Psoas muscle (tissue), 8 donors: Measurements from ENCODE around the gene SERTAD3. TPM values are rescaled to one million over a fixed set of nuclear protein-coding genes. Genes with fewer than 3 reads are reported as not detected.
A peak's percentile ranks its signal among the peaks of the same experiment; 100 is the strongest.

Experiments used
- ATAC-seq, 4 donors: fragments of 200-7000 bp; cut with Tn5 transposase; one replicate each; pipeline ENCODE4 v1.9.1; 2020; ENCODE audit warnings: moderate library complexity in 3 of 4, mild to moderate bottlenecking in 2 of 4
- DNase-seq, 2 donors: peaks; one replicate each; pipeline ENCODE4 v3.0.0-alpha.2; 2020
- H3K27ac ChIP-seq: fragments of 200-600 bp; one replicate; pipeline ENCODE4 v1.8.0; 2022
- H3K27me3 ChIP-seq, 3 donors: fragments of 200-600 bp in 1 of 3; one replicate each; pipeline versions ENCODE4 v1.6.1 to v1.8.0; 2013 to 2022; ENCODE audit warnings: low read length in 2 of 3, mild to moderate bottlenecking in 2 of 3, moderate library complexity in 1 of 3; ENCODE audit not compliant: insufficient read depth in 3 of 3
- H3K36me3 ChIP-seq, 2 donors: fragments of 200-600 bp in 1 of 2; one replicate each; pipeline versions ENCODE4 v1.6.1 to v1.8.0; 2013 to 2022; ENCODE audit warnings: low read depth in 1 of 2, mild to moderate bottlenecking in 1 of 2, moderate library complexity in 1 of 2; ENCODE audit not compliant: insufficient read depth in 1 of 2
- H3K4me1 ChIP-seq: fragments of 200-600 bp; one replicate; pipeline ENCODE4 v1.8.0; 2022
- H3K4me3 ChIP-seq: fragments of 200-600 bp; one replicate; pipeline ENCODE4 v1.8.0; 2022; ENCODE audit warnings: mild to moderate bottlenecking
- H3K9me3 ChIP-seq: fragments of 200-600 bp; one replicate; pipeline ENCODE4 v1.8.0; 2022
- CTCF ChIP-seq: fragments of 200-600 bp; IDR thresholded peaks from one replicate; pipeline ENCODE4 v1.8.0; 2022; ENCODE audit warnings: antibody characterized with exemption
- WGBS, 3 donors: extraction: QIAGEN DNeasy Blood & Tissue Kit; methylation state at CpG; one replicate each; pipeline versions ENCODE4 v1.1.6 to v1.1.7; 2013; 5-methylcytosine and 5-hydroxymethylcytosine counted together
- intact Hi-C, 2 donors: fragments of 100-400 bp; cut with DNase I; formaldehyde crosslinking; loops; one replicate each; pipeline versions ENCODE4 v1.11.0 to v1.14.2; 2022
- polyA plus RNA-seq, 3 donors: library from polyadenylated mRNA; stranded (reverse); fragments of 200-250 nt; gene quantifications; one replicate each; pipeline ENCODE4 v1.2.3, GENCODE V29; 2013
- total RNA-seq, 4 donors: library from RNA; stranded (reverse); fragmentation: NEBNext Ultra II Directional in 2 of 4; extraction: Animal tissue kit (Norgen Biotek cat#: 25700) in 2 of 4; gene quantifications; one replicate each; pipeline versions ENCODE4 v1.2.1 to v1.2.4, GENCODE V29; 2021 to 2023
- donor health status: healthy with polysubstance abuse.
- donor health status: DM: no; HTN: no; CAD: no; lungs with moderate emphysema.
- donor health status: Bipolar disorder and iron deficiency.
- donor health status: healthy.
- donor health status: DM: yes; HTN: yes; CAD: no.
- donor health status: DM: no; HTN: no; CAD: no.
- donor health status: DM: no; HTN: no; CAD: no.
- donor health status: DM: yes; HTN: yes; CAD: no.

Gene SERTAD3
- total and polyA plus RNA-seq, 7 donors: 12.7 to 30.0 (median 23.2) TPM

GRCh38 chr19:40469011-40469410 lies 24.9 kb upstream of the SERTAD3 start:
- ATAC-seq: no peak
- DNase-seq: no peak
- no peaks in the 10 kb centered on the region for H3K36me3 ChIP-seq
- no peak overlapping the region for H3K27ac ChIP-seq
- H3K27me3 ChIP-seq: no peaks in the 10 kb centered on the region
- peaks cover 6% of the 10 kb centered on the region for H3K4me1 ChIP-seq
- intact Hi-C loops: loop anchor here in 1 of 2 donors (5.0 kb wide), 1 partner anchor 128 kb away; no protein-coding TSS in a partner anchor
- WGBS, 3 donors: 91 to 93% (median 93%) methylated on average over 6 of the region's 6 CpGs
- no peak overlapping the region for H3K4me3 ChIP-seq
- H3K9me3 ChIP-seq: no peaks in the 10 kb centered on the region
- no peak for TF ChIP-seq CTCF

- intact Hi-C loops: loop anchor here in 1 of 2 donors (5.0 kb wide), 1 partner anchor 130 kb away; no protein-coding TSS in a partner anchor
Measured at GRCh38 chr19:40466985-40467734, 23.0 kb upstream of the SERTAD3 start, which contains the start of gene SPTBN4. Gene SPTBN4 (plus strand): TSS chr19:40467001. CDS start chr19:40472622, 5,621 bp downstream.

GRCh38 chr19:40466219-40466984 lies 22.3 kb upstream of the SERTAD3 start:
- Histone ChIP-seq H3K27me3 (no peaks in the 10 kb centered on the region), H3K36me3 (no peaks in the 10 kb centered on the region), H3K4me1 (peaks cover 12% of the 10 kb centered on the region), H3K9me3 (no peaks in the 10 kb centered on the region), H3K4me3 (peak overlapping the region; percentile 85), H3K27ac (peak overlapping the region; percentile 94)
- 7 to 12% (median 8%) methylated on average over 41 to 48 of the region's 48 CpGs for WGBS, 3 donors
- intact Hi-C loops: loop anchor here in 1 of 2 donors (5.0 kb wide), 1 partner anchor 131 kb away; no protein-coding TSS in a partner anchor
- ATAC-seq (peak; percentile 2 to 56 (median 46)), DNase-seq (peak; percentile 53 to 72)
- no peak for TF ChIP-seq CTCF

More at GRCh38 chr19:40466985-40467734, 23.0 kb upstream of the SERTAD3 start, which contains the start of gene SPTBN4:
- Histone ChIP-seq H3K9me3 (no peaks in the 10 kb centered on the region), H3K27me3 (no peaks in the 10 kb centered on the region), H3K4me1 (peaks cover 12% of the 10 kb centered on the region), H3K36me3 (no peaks in the 10 kb centered on the region), H3K4me3 (peak within 1 kb of the TSS; percentile 85), H3K27ac (peak within 1 kb of the TSS; percentile 94)
- peak in 1 of 2 donors; percentile 62 for DNase-seq
- no peak for TF ChIP-seq CTCF
- WGBS, 3 donors: 5 to 18% (median 18%) methylated on average over 14 to 87 of the region's 87 CpGs
- no peak for ATAC-seq

DNA sequence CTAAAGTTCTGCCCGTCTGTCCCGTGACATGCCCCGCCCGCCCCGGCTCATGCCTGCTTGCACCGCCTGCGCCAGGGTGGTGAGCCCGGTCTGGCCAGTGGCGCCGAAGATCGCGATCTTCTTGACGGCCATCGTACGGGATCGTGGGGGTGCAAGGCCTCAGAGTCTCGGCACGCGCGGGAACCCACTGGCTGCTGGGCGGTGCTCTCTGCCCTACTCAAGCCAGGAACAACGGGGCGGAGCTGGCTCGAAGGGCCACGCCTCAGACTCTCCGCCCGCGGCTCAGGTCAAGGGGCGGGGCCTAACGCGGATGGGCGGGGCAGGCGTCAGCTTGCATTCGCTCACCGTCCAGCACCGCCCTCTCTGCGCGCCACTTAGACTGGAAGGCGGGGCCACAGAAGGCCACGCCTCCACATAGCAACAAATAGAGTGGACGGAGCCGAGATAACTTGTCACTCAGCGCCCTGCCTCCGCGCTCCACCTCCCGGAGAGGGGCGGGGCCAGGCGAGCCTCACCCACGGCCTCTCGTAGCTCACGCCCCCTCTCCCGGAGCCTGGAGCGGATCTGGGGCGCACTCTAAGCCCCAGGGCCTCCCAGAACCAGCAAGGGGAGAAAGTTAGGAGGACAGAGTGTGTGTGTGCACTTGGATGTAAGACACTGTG lies 21.6 kb upstream of the SERTAD3 start, which contains the start of gene BLVRB:
Gene BLVRB (minus strand): TSS at position 189 of the 662 bp plus-strand sequence. CDS start 57 bp downstream, at position 132.
- intact Hi-C loops: loop anchor here in 1 of 2 donors (2.0 to 5.0 kb wide), 2 partner anchors 45 to 132 kb away; no protein-coding TSS in a partner anchor
- H3K4me1 ChIP-seq: peaks cover 12% of the 10 kb centered on the region
- 0% methylated on average over 49 to 54 of the region's 54 CpGs for WGBS, 3 donors

More for the DNA sequence above, 21.6 kb upstream of the SERTAD3 start, which contains the start of gene BLVRB:
- peak; percentile 100 for DNase-seq
- Histone ChIP-seq H3K4me3 (peak within 1 kb of the TSS; percentile 85), H3K9me3 (no peaks in the 10 kb centered on the region), H3K36me3 (no peaks in the 10 kb centered on the region), H3K27me3 (no peaks in the 10 kb centered on the region), H3K27ac (peak within 1 kb of the TSS; percentile 94)
- no peak for TF ChIP-seq CTCF
- ATAC-seq: peak; percentile 90 to 94 (median 92)
